ENCODE data around the gene UBR3. TPM values are rescaled to one million over a fixed set of nuclear protein-coding genes. Genes with fewer than 3 reads are reported as not detected.
"Not testable (repeated sequence)": the region's sequence is repeated elsewhere in the genome, so short reads cannot be mapped to it uniquely, and the experiment has no call there.

Gene UBR3
- total and polyA plus RNA-seq, 8 donors, result 7.3 to 26.8 (median 20.5) TPM

GRCh38 chr2:169840747-169841142, 13.5 kb downstream of the UBR3 start:
- Histone ChIP-seq H3K4me3 (no peak overlapping the region), H3K9me3 (no peaks in the 10 kb centered on the region), H3K36me3 (no peaks in the 10 kb centered on the region), H3K27me3 (no peaks in the 10 kb centered on the region), H3K27ac (no peak overlapping the region), H3K4me1 (peaks cover 0 to 7% (median 4%) of the 10 kb centered on the region in 3 donors)
- no peak for TF ChIP-seq CTCF (IDR thresholded peaks at IDR 0.05)
- FAIRE-seq, result no peak
- no peak for DNase-seq
- ATAC-seq, result peak in 1 of 4 donors; percentile 22
- WGBS, 2 donors, result 93 to 95% methylated on average over 2 of the region's 2 CpGs
- intact Hi-C loops (cut with DNase I), result no loop called here

GRCh38 chr2:169841625-169842024, 14.4 kb downstream of the UBR3 start:
- intact Hi-C loops (cut with DNase I); H3K27me3 ChIP-seq; H3K27ac ChIP-seq; H3K4me1 ChIP-seq; DNase-seq; H3K36me3 ChIP-seq; FAIRE-seq; H3K9me3 ChIP-seq; H3K4me3 ChIP-seq; ATAC-seq: not testable (repeated sequence)
- WGBS, 2 donors, result 93 to 98% methylated on average over 12 to 20 of the region's 24 CpGs

GRCh38 chr2:169845016-169845415, 17.8 kb downstream of the UBR3 start:
- ATAC-seq (no peak), FAIRE-seq (no peak), DNase-seq (no peak)
- H3K27ac ChIP-seq, result no peak overlapping the region
- no peak overlapping the region for H3K4me3 ChIP-seq
- no peaks in the 10 kb centered on the region for H3K9me3 ChIP-seq
- no peaks in the 10 kb centered on the region for H3K27me3 ChIP-seq
- no peak for TF ChIP-seq CTCF (IDR thresholded peaks at IDR 0.05)
- intact Hi-C loops (cut with DNase I), result no loop called here
- WGBS, 2 donors, result 99 to 100% methylated on average over 2 of the region's 2 CpGs
- H3K36me3 ChIP-seq, result no peaks in the 10 kb centered on the region
- H3K4me1 ChIP-seq, result peaks cover 0 to 9% (median 0%) of the 10 kb centered on the region in 3 donors

GRCh38 chr2:169848959-169849693, 21.9 kb downstream of the UBR3 start:
- H3K9me3 ChIP-seq; DNase-seq; intact Hi-C loops (cut with DNase I); FAIRE-seq; H3K27me3 ChIP-seq; H3K4me1 ChIP-seq; H3K36me3 ChIP-seq; H3K4me3 ChIP-seq; ATAC-seq; H3K27ac ChIP-seq: not testable (repeated sequence)
- WGBS, 2 donors, result 81% methylated on average over 8 of the region's 8 CpGs

- intact Hi-C loops (cut with DNase I), result no loop called here
- Histone ChIP-seq H3K36me3 (no peaks in the 10 kb centered on the region), H3K27me3 (no peaks in the 10 kb centered on the region), H3K27ac (no peak overlapping the region), H3K4me3 (no peak overlapping the region), H3K4me1 (peaks cover 0 to 9% (median 0%) of the 10 kb centered on the region in 3 donors), H3K9me3 (no peaks in the 10 kb centered on the region)
- ATAC-seq (no peak), FAIRE-seq (no peak), DNase-seq (no peak)
- TF ChIP-seq CTCF (IDR thresholded peaks at IDR 0.05), result no peak
- 97% methylated on average over 1 of the region's 1 CpG for WGBS, 2 donors
Measured at GRCh38 chr2:169849710-169850109, 22.5 kb downstream of the UBR3 start.

GRCh38 chr2:169853041-169853668, 25.9 kb downstream of the UBR3 start:
- no peak for DNase-seq
- H3K9me3 ChIP-seq, result no peaks in the 10 kb centered on the region
- intact Hi-C loops (cut with DNase I), result no loop called here
- no peak for ATAC-seq
- TF ChIP-seq CTCF (IDR thresholded peaks at IDR 0.05), result no peak
- H3K27me3 ChIP-seq, result no peaks in the 10 kb centered on the region
- no peaks in the 10 kb centered on the region for H3K4me1 ChIP-seq
- H3K36me3 ChIP-seq, result no peaks in the 10 kb centered on the region
- no peak overlapping the region for H3K4me3 ChIP-seq
- H3K27ac ChIP-seq, result no peak overlapping the region
- WGBS, 2 donors, result 82 to 93% methylated on average over 4 of the region's 4 CpGs
- no peak for FAIRE-seq

GRCh38 chr2:169855281-169856258, 28.3 kb downstream of the UBR3 start:
- H3K9me3 ChIP-seq; H3K27ac ChIP-seq; intact Hi-C loops (cut with DNase I); H3K4me1 ChIP-seq; H3K36me3 ChIP-seq; DNase-seq; H3K4me3 ChIP-seq; ATAC-seq; H3K27me3 ChIP-seq; FAIRE-seq: not testable (repeated sequence)
- 96 to 97% methylated on average over 35 to 40 of the region's 42 CpGs for WGBS, 2 donors
